Cardiac muscle cell (in vitro differentiated cells and primary cell): ENCODE results near the gene DYNLRB1. TPM values are rescaled to one million over a fixed set of nuclear protein-coding genes. Genes with fewer than 3 reads are reported as not detected.

Experiments
- DNase-seq, 2 donors: peaks; one replicate each; pipeline versions ENCODE4 v3.0.0 to v3.0.0-alpha.2; 2010 to 2017; ENCODE audit warnings: low read depth in 1 of 2, low spot score in 1 of 2
- H3K27ac ChIP-seq: fragments of 200-600 bp; sonication (generic); 2 replicates; pipeline ENCODE4 v1.5.1; 2016
- H3K27me3 ChIP-seq: fragments of 200-600 bp; sonication (generic); 2 replicates; pipeline ENCODE4 v1.6.0; 2016; ENCODE audit warnings: control low read depth
- H3K36me3 ChIP-seq: fragments of 200-600 bp; sonication (generic); 2 replicates; pipeline ENCODE4 v1.5.1; 2016; ENCODE audit warnings: control low read depth
- H3K4me1 ChIP-seq: fragments of 200-600 bp; sonication (generic); 2 replicates; pipeline ENCODE4 v1.8.1; 2017; ENCODE audit warnings: low read depth, mild to moderate bottlenecking, mixed run types
- H3K4me3 ChIP-seq: fragments of 200-600 bp; sonication (generic); 2 replicates; pipeline ENCODE4 v1.5.1; 2016; ENCODE audit warnings: mild to moderate bottlenecking
- H3K9me3 ChIP-seq: fragments of 200-600 bp; sonication (generic); 2 replicates; pipeline ENCODE4 v1.5.1; 2017; ENCODE audit warnings: low read depth, mild to moderate bottlenecking, control low read depth
- polyA plus RNA-seq: library from polyadenylated mRNA; unstranded; fragments of >200 nt; fragmentation: Nextera tagmentation; extraction: Ambion mirVana; gene quantifications from 2 replicates; pipeline ENCODE4 v1.2.1, GENCODE V29; 2016
- total RNA-seq: library from RNA; depleted of rRNA; stranded (reverse); fragments of >200 nt; gene quantifications from 2 replicates; pipeline ENCODE4 v1.2.3, GENCODE V29; 2016
- TF ChIP-seq, protein P1 (sequence below): IDR thresholded peaks from 2 replicates; pipeline ENCODE4 v1.5.1; 2012; ENCODE audit warnings: low read depth, mild to moderate bottlenecking, low read length

DYNLRB1 gene
- total RNA-seq (132 and 155 TPM in 2 replicates), polyA plus RNA-seq (288 and 330 TPM in 2 replicates)

DNA sequence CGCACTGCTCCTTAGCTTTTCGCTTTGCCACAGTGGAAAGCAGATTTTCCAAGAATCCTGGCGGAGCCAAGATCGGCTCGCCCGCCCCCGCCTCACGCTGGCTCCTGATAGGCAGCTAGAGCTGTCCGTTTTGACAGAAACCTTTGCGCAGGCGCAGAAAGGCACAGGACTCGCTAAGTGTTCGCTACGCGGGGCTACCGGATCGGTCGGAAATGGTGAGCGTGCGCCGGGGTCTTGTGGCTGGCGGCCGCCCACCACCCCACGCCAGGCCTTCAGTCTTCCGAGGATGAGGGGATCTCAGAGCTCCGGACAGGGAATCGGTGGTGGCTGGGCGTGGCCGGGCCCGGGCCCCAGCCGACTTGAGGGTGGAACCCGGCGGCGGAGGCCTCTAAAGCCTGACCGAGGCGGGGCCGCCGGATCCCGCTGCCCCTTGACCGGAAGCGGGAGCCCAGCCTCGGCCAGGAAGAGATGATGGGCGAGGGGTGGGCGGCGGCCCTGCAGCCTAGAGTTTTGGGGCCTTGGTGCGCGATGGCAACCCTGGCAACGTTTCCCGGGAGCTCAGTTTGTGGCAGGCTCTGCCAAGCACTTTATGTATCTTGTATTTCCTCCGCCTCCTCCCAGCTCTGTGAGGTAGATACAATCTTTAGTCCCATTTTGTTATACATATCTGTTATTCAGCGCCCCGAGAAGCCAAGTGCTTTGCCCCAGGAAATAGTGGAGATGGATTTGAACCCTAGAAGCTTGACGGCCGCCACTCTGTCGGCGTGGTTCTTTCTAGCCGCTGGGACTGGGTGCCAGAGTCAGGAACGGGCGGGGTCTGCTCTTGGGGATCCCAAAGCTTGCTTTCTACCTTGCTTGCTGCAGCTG, at the start of gene DYNLRB1:
Gene DYNLRB1 (plus strand): TSS at position 176 of the 867 bp plus-strand sequence. CDS start 37 bp downstream, at position 213.
- Histone ChIP-seq H3K4me1 (peaks cover 5% of the 10 kb centered on the region), H3K27me3 (no peaks in the 10 kb centered on the region), H3K27ac (peak within 1 kb of the TSS; percentile 97), H3K36me3 (no peaks in the 10 kb centered on the region), H3K4me3 (peak within 1 kb of the TSS; percentile 78), H3K9me3 (no peaks in the 10 kb centered on the region)
- DNase-seq: peak; percentile 98 to 100
- TF ChIP-seq, protein P1, sequence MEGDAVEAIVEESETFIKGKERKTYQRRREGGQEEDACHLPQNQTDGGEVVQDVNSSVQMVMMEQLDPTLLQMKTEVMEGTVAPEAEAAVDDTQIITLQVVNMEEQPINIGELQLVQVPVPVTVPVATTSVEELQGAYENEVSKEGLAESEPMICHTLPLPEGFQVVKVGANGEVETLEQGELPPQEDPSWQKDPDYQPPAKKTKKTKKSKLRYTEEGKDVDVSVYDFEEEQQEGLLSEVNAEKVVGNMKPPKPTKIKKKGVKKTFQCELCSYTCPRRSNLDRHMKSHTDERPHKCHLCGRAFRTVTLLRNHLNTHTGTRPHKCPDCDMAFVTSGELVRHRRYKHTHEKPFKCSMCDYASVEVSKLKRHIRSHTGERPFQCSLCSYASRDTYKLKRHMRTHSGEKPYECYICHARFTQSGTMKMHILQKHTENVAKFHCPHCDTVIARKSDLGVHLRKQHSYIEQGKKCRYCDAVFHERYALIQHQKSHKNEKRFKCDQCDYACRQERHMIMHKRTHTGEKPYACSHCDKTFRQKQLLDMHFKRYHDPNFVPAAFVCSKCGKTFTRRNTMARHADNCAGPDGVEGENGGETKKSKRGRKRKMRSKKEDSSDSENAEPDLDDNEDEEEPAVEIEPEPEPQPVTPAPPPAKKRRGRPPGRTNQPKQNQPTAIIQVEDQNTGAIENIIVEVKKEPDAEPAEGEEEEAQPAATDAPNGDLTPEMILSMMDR: no peak

DNA sequence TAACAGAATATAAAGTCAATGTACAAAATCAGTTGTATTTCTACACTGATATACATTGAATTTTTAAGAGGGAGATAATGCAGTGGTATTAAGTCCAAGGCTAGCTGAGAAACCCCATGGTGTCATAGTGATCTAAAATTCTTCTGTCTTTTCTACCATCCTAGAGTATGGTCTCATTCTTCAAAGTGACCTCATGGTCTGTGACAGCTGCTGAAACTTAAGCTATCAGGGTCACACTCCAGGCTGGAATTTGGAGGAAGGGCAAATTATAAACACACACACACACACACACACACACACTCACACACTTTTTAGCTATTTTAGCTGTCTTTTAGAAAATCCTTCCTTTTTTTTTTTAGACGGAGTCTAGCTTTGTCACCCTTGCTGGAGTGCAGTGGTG, 47.3 kb upstream of the DYNLRB1 start:
- no peak for DNase-seq
- H3K27ac ChIP-seq: no peak overlapping the region
- TF ChIP-seq, protein P1: no peak
- H3K4me1 ChIP-seq: peaks cover 13% of the 10 kb centered on the region
- H3K36me3 ChIP-seq: peaks cover 17% of the 10 kb centered on the region
- no peak overlapping the region for H3K4me3 ChIP-seq
- H3K27me3 ChIP-seq: no peaks in the 10 kb centered on the region
- H3K9me3 ChIP-seq: no peaks in the 10 kb centered on the region

DNA sequence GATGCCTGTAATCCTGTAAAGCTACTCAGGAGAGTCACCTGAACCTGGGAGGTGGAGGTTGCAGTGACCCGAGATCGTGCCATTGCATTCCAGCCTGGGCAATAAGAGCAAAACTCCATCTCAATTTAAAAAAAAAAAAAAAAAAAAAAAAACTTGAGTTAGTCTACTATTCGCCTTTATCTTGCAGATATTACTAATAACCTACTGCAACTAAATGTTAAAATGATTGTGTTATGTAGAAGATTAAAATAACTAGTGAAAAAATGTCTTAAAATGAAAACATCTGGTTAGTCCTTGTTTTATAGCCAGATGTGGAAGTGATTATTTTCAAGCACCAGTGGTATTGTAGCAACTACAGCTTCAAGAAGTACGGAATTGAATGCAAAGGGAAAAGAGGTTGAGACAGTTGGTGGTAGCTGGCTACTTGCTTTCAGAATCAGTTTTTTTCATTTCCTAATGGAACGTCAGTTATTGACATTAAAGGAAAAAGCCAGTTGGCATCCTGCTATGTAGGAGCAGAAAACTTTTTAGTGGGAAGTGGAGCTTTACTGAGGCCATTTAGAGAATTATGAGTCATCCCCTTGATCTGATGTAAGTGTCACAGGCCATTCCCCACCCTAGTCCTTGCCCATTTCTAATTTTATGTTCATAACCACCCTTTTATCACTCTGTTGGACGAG, 43.8 kb upstream of the DYNLRB1 start:
- Histone ChIP-seq H3K9me3 (no peaks in the 10 kb centered on the region), H3K27me3 (no peaks in the 10 kb centered on the region), H3K36me3 (peaks cover 18% of the 10 kb centered on the region), H3K4me1 (peaks cover 13% of the 10 kb centered on the region), H3K4me3 (no peak overlapping the region), H3K27ac (no peak overlapping the region)
- TF ChIP-seq, protein P1: no peak
- DNase-seq: peak in 1 of 2 donors; percentile 50

DNA sequence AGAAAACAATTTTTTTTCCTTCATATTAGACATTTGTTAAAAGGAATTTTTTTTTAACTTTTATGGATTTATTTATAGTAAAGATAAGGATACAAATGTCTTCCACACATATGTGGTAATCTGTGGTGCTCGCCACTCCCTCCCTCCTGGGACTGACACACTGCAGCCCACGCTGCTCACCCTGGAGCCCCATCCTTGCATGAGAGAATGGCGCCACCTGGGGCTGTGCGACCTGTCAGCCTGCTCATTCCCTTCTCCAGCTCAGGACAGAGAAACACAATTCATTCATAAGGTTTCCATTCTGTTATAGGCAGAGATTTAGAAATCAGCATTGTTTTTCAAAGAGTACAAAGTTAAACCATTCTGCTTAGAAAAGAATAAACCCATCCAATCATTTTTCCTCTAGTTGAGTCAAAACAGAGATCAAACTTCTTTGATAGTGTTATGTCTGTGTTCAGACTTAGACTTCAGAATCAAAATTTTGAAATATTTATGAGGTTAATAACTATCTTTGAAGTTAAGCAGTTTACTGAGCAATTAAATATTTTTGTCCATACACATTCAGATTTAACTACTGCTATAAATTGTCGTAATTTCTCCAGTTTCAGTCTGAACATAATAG, 42.8 kb upstream of the DYNLRB1 start:
- Histone ChIP-seq H3K27me3 (no peaks in the 10 kb centered on the region), H3K4me3 (no peak overlapping the region), H3K27ac (no peak overlapping the region), H3K4me1 (peaks cover 13% of the 10 kb centered on the region), H3K36me3 (peaks cover 23% of the 10 kb centered on the region), H3K9me3 (no peaks in the 10 kb centered on the region)
- DNase-seq: peak; percentile 58 to 70
- TF ChIP-seq, protein P1: peak; percentile 28

DNA sequence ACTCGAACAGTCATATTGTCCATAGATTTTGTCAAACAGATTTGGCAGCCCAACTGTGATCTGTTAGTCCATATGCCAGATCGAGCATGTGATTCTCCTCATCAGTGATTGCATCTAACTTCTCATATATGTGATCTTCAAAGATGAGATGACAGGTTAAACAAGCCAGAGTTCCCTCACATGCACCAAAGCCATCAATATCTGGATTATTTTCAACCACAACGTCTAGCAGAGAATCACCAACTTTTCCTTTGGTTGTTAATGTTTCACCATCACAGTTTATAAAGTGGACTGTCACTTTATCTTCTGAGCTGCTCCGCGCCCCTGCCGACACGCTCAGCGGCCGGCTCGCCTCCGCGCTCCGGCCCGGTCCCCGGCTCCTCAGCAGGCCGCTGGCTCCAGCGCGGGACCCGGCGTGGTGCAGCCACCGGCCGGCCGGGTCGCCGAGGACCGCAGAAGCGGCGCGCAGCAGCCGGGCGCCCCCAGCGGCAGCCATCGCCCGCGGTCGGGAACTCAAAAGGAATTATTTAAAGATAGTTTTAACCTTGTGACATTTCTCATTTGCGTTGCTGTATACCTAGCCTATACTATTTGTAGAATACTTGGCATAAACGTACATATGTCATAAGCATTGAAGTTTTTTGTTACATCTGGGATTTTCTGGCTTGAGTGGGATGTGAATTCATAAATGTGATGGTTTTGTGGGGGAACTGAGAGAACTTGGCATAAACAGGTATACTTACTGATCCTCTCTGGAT, 40.1 kb upstream of the DYNLRB1 start:
- Histone ChIP-seq H3K27me3 (no peaks in the 10 kb centered on the region), H3K36me3 (peaks cover 44% of the 10 kb centered on the region), H3K4me1 (peaks cover 2% of the 10 kb centered on the region), H3K27ac (no peak overlapping the region), H3K9me3 (no peaks in the 10 kb centered on the region), H3K4me3 (no peak overlapping the region)
- peak; percentile 1 to 52 for DNase-seq
- TF ChIP-seq, protein P1: peak; percentile 49
